ENCODE measurements around the gene GLB1L.
A peak's percentile ranks its signal among the peaks of the same experiment; 100 is the strongest.
"Not testable (repeated sequence)": the region's sequence is repeated elsewhere in the genome, so short reads cannot be mapped to it uniquely, and the experiment has no call there.

GLB1L gene

DNA sequence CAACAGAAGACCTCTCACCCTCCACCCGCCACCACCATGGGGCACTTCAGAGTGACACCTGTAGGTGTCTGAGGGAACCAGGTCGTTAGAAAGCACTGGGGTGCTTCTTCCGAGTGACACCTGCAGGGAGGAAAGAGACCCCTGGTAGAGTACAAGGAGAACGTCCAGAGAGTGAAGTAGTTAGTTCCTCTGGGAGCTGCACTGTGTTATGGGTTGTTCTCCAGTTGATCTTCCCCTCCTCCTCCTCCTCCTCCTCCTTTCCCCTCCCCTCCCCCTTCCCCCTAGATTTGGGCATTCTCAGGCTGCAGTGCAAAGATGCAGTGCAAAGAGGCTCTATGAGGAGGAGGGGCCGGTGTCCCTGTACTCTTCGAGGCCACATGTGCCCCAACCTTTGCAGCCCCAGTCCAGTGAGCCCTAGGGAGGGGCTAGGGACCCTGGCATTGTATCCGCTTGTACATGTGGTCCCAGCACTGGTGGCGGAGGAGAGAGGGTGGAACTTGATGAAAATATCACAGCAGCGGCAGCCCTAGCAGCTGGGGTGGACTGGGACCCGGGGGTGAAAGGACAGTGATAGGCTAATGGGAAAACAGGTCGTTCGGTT lies 34.8 kb upstream of the GLB1L start:
- no peak for DNase-seq

DNA sequence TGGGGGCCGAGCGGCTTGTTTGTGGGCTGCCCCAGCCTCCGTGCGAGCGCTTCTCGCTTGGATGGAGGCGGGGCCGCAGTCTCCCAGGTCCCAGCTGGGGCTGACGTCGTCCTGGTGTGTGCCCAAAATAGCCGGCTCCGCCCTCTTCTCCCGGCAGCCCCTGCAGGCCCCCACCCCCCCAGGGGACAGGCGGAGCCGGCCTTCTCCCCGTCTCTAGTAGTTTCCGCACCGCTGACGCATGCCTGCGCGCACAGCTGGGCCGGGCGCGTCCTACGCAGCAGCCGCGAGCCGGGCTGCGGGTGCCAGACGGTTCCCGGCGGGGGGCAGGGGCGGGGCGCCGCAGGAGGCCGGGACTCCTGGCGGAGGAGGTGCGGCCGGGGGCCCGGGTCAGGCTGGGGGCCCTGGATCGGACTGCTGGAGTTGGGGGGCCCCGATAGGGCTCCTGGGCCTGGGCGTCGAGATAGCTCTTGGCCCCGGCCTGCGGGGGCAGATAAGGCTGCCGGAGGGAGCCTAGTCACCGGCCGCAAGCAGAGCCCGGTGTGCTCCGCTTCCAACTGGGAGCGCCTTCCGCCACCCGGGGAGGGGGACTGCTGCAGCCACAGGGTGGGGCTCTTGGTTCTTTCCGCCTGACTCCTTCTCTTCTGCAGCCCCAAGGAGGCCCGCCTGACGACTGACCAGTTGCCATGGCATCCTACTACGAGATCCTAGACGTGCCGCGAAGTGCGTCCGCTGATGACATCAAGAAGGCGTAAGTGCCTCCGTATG lies 34.1 kb upstream of the GLB1L start, which contains the start of gene DNAJB2:
TSS of gene DNAJB2 (plus strand) at position 216 of the 765 bp plus-strand sequence. CDS start at position 684, 468 bp downstream.
- DNase-seq: peak; percentile 87 to 94

DNA sequence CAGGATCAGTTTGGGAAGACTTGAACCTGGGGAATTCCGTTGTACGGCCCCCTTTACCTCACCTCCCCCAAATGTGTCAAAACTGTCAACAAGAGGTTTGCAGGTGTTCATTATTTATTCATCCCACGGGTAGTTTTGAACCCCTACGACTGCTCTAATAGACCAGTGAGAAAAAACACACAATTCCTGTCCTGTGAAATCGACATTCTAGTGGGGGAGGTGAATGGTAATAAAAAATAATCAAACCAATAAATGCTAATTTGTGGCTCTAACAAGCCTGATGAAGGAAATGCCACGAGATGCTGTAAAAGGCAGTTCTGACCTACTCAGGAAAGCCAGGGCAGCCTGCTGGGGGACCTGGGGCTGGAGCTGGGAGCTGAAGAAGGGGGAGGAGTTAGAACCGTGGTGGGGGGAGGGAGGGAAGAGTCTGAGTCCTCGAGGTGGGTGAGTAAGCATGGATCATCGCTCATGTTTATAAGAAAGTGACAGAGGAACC lies 33.5 kb upstream of the GLB1L start:
- no peak for DNase-seq

DNA sequence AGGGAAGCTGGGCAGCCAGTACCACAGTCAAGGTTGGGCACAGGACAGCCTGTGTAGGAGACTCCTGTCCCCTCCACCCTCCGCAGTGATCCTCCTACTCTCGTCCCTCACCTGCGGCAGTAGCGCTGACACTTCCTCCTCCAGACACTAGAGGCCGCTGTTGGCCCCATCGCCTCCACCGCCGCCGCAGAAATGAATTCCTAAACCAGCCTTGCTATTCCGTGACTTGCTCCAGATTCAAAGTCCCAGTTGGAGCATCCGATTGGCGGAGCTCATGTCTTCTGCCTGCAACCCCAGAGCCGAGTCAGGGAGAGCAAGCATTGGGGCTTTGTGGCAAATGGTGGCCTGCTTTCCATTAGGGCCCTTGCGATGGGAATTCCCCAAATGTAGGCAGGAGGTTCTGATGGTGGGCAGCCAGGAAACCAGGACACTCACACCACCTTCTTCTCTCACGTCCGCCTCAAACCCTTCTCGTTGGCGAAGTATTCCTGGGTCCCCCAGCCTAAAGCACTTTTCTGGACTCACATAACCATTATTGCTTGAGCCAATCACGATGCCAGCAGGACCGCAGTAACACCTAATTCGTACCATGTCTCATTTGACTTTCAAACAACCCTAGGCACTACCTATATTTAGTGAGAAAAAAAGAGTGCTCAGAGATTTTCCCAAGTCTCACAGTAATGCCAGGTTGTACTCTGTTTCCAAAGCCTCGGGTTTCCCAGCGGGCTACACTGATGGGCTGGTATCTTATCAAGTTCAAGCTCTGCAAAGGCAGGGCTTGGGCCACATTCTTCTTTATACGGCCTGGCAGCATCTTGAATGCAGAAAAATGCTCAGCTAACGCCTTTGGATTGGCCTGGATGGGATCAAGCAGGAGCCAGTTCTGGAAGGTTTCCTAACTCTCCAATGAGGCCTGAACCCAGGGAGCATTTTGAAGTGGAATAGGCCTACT lies 32.7 kb upstream of the GLB1L start:
- DNase-seq: peak; percentile 59 to 67

DNA sequence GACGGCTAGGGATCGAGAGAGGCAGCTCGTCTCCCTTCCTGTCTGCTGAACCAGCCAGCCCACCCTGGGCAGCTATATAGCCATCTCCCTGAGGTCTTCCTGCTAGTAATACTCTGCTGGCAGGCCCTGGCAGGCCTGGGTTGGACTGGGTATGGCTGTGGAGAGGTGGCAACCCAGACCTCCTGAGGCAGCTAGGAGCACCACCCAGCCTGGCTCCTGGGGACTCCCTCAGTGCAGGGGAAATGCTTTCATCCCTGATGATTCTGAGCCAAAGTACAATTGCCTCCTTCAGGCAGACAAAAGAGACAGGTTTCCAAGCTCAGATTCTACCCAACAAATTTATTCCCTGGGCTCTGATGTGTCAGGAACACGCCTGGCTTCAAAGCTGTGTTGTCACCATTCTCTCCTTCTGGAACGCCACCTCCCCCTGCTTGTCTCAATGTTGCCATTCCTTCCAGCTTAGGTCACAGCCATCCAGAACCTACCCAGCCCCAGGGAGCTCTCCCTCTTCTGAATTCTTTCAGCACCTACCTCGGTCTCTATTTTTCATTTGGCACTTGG lies 29.2 kb upstream of the GLB1L start:
- DNase-seq: no peak

DNA sequence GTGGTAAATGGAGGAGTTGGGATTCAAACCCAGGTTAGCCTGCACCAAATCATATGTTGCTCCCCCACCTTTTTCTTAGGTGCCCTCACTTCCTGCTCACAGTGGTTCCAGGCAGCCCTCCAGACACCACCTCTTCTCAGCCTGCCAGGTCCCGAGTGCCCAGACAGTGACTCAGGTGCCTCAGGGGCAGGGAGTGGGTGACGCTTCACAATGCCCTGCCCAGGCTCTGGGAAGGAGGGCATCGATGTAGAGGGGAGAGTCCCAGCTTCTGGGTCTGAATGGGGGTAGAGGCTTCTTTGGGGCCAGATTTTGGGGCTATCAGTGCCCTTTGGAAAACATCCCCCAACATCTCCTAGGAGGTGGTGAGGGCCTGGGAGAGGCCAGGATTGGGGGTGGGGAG lies 28.7 kb upstream of the GLB1L start:
- no peak for DNase-seq

DNA sequence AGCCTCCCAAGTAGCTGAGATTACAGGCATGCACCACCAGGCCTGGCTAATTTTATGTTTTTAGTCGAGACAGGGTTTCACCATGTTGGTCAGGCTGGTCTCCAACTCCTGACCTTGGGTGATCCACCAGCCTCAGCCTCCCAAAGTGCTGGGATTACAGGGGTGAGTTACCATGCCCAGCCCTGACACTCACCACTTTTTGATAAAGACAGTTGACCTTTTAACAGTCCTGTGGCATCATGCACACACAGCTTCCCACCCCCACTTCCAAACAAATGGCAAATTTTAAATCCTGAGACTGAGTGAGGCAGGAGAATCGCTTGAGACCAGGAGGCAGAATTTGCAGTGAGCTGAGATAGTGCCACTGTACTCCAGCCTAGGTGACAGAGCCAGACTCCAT lies 27.8 kb upstream of the GLB1L start:
- no peak for DNase-seq

DNA sequence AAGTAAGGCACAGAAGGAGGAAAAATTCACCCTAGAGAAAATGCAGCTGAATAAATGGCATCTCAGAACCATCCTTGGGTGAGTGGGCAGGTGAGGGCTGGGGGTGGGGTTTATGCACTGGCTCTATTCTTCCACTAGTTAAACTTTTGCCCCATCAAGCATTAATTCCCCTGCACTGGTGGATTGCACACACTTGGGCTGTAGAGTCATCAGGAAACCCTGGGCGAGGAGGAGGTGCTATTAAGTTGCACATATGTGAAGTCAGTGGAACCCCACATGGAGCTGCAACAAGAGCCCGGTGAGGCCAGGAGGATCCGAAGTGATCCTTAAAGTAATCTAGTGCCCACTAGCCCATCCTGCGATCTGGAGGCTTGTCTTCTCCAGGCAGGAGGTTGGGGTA lies 27.1 kb upstream of the GLB1L start:
- no peak for DNase-seq

DNA sequence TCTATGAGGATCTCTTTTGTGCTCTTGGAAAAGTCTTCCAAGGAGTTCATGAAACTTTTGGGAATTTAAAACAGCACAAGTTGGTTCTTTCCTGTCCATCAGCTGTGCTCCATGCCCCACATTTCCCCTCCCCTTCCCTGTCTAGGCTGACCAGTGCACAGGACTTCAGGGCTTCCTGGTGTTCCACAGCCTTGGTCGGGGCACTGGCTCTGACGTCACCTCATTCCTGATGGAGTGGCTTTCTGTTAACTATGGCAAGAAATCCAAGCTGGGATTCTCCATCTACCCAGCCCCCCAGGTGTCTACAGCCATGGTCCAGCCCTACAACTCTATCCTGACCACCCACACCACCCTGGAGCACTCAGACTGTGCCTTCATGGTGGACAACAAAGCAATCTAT lies 25.8 kb upstream of the GLB1L start:
- DNase-seq: no peak

DNA sequence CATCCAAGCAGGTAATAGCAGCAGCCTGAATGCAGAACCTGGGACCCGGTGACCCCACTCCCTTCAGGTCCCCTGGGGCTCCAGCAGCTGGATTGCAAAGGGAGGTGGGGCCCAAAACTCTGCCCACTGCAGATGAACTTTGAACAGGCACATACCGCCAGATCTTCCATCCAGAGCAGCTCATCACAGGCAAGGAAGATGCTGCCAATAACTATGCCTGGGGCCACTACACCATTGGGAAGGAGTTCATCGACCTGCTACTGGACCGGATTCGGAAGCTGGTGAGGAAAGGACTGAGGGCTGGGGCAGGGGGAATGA lies 24.8 kb upstream of the GLB1L start:
- DNase-seq: no peak

DNA sequence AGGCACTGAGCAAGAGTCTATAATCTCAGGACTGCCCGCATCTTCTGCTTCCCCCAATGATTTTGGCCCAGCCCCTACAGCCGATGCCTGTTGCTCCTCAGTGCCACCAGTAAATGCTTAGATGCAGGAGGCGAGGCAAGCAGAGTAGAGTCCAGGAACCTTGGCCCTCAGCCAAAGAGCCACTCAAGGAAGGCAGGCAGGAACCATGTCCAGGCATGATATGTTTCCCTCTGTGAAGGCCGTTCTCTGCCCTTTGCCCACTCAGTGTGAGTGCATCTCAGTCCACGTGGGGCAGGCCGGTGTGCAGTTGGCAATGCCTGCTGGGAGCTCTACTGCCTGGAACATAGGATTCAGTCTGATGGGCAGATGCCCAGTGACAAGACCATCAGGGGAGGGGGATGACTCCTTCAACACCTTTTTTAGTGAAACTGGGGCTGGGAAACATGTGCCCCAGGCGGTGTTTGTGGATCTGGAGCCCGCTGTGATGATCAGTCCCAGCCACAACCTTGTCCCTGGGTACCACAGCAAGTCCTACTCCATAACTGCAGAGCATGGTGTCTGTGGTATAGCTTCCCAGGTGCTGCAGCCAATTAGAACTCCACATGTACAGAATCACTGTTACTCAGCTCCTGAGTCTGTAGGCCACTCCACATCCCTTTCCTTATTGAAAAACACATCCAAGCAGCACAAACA lies 24.3 kb upstream of the GLB1L start:
- no peak for DNase-seq

DNA sequence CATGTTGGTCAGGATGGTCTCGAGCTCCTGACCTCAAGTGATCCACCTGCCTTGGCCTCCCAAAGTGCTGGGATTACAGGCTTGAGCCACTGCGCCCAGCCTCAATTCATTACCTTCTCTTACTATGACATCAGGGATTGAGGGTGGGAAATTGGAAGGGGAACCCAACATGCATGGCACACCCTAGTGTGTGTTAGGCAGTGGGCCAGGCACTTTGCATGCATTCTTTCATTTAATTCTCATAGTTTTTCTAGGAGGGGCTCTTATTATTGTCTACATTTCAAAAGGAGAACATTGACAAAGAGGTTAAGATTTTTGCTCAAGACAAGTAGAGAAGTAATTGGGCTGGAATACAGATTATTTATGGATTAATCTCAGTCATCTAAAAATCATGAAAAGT lies 23.1 kb upstream of the GLB1L start:
- DNase-seq: no peak

DNA sequence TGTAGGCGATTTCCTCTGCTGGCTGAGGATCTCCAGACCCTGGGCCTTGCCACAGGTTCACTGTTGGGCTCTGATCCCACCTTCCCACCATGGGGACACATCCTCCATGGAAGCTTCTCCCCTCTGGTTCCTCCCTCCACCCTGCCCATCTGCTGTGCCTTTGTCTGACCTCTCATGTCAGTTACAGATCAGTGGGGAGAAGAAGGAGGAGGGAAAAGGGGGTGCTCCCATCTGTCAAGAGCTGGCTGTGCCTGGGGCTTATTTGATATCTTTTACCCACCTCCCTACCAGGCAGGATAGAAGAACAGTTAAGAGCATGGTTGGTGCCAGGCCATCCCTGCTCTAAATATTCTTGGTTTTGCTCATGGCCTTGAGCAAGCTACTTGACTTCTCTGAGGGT lies 21.6 kb upstream of the GLB1L start:
- no peak for DNase-seq

DNA sequence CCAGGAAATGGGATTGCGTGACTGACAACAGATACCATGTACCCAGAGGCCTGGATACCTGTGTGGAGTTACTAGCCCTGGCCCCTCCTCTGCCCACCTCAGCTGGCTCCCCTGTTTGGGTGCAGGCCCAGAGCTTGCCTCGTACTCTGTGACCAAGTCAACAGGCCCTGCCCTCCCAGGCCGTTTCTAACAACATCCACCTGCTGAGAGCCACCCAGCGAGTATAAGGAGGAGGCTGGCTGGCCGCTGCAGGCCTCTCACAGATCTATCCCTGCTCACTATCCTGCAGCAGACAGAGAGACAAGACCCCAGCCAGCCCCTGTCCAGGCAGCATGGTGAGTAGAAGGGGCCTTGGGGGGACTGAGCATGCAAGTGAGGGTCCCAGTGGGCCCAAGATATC lies 21.0 kb upstream of the GLB1L start:
- no peak for DNase-seq

DNA sequence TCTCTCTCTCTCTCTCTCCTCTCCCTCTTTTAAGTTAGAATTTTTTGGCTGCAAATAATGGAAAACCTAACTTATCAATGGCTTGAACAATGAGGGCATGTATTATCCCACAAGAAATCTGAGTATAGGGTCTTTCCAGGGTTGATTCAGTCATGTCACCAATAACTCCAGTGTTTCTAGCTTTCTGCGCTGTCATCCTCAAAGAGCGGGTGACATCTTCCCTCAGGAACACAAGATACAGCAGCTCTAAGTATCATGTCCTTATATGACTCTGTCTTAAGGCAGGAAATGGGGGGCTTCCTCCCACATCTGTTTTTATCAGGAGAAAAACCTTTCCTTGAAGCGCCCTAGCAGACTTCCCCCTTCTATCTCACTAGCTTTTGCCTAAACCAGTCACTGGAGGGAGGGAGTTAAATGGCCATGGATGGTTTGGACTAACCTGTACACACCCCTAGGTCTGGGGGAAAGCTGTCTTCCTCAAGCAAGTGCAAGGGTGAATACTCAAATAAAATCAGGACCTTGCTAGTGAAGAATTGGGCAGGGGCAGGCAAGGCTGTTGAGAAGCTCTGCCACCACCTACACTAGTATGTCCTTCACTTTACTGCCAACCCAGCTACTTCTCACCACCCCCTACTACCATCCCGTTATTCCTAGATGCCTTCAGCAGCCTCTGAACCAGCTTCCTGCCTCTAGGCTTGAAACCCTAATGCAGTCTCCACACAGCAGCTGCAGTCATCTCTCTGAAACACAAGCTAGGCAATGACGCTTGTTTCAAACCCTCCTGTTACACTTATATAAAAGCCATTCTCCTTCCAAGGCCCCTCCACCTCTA lies 16.0 kb upstream of the GLB1L start:
- no peak for DNase-seq

DNA sequence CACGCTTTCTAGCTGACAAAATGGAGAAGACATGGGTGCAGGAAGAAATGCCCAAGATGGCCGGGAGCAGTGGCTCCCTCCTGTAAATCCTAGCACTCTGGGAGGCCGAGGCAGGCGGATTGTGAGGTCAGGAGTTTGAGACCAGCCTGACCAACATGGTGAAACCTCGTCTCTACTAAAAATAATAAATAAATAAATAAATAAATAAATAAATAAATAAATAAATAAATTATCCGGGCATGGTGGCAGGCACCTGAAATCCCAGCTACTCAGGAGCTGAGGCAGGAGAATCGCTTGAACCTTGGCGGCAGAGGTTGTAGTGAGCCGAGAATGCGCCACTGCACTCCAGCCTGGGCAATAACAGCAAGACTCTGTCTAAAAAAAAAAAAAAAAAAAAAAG lies 13.7 kb upstream of the GLB1L start:
- not testable (repeated sequence) for DNase-seq

DNA sequence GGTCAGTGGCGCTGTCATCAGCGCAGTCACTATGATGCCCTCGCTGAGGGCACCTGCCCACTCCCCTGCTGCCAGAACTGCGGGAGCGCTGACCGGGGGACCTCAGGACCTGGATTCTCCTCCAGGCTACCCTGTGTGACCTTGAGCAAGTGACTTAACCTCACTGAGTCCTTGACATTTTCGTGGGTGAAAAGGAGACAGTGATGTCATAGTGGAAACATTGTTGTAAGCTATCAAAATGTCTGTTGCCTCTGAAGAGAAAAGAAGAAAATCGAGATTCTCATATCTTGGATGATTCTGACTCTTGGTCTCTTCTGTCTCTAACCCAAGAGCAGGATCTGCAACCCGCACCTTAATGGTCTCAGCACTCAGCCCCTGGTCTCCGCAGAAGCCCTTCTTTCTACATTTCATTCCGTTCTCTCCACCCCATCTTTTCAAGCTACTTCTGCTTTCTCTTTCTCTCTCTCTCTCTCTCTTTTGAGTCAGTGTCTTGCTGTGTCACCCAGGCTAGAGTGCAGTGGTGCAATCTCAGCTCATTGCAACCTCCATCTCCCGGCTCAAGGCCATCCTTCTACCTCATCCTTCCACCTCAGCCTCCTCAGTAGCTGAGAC lies 9.5 kb upstream of the GLB1L start:
- DNase-seq: no peak

DNA sequence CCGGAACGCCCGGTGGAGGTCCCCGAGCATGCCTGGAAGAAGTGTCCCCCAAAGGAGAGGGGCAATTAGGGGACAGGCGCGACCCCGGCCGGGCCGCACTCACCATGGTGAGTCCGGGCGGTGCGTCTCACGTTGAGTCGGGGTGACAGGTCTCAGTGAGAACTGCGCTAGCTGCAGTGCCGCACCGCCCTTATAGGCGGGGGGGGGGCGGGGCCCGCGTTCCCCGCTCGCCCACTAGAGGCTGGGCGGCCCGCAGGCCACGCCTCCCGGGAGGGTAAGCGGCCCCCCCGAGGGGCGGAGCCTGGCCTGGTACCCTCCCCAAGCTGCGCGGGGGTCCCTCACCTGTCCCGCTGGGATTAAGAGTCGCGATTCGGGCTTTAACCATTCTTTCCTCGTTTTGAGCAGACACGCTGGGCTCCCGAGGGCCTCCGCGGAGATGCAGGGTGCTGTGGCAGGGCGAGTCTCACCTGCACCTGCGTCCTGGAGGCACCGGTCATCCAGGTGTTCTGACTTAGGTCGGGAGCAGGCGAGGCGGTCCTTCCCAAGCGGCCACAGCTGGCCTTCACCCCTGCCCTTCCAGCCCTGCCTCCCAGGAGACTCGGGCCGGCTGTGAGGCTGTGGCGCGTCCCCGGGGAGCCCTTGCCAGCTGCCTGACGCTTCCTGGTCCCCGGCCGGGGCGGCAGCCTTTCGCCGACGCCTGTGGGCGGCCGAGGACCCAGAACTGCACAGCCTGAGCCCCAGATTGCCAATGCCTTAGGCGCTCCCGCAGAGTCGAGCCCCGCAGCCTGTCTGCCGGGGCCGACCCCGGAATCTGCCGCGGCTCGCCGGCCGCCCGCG lies 8.7 kb upstream of the GLB1L start, which contains the start of gene TUBA4A:
TSS of gene TUBA4A (minus strand) at position 166 of the 837 bp plus-strand sequence. CDS start at position 106, 60 bp downstream.
- DNase-seq: peak; percentile 14 to 77

DNA sequence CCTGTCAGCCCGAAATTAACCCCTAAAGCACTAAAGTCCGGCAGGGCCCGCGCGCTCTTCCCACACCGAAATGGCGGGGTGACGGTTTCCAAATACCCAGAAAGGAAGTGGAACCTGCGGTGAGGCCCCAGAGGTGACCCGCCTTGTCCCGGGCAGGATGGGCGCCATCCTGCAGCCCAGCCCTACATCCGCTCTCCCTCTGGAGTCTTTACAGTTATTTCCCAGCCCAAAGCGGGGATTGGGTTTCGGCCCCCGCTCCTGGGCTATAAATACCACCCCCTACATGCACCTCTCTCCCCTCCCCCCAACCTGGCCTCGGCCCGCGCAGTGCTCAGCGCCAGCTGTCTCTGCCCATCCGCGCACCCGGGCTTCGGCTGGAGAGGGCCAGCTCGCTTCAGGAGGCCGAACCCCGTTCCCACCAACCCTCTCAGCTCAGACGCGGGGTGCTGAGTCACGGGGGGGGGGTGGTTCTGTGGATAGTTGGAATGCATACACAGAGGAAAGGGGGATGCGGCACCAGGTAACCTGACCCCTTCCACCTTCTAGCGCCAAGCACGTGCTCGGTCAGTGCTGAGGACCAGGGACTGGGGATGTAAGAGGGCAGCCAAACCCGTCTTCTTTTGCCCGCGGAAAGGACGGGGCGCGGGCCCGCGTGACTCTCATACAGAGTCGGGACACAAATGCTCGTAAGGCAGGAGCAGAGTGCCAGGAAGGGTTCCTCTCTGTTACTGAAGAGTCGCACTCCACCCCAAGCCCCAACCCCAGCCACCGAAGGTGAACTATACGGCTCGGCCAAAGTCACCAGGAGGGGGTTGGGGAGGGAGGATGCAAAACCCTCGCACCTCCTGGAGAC lies 7.9 kb upstream of the GLB1L start, which contains the start of gene TUBA4B:
TSS of gene TUBA4B (plus strand) at position 344 of the 853 bp plus-strand sequence. CDS start at position 509, 165 bp downstream.
- no peak for DNase-seq

Data from NCI-H1930 (cell line).